ENCODE data around the gene MDN1.

The MDN1 gene

DNA sequence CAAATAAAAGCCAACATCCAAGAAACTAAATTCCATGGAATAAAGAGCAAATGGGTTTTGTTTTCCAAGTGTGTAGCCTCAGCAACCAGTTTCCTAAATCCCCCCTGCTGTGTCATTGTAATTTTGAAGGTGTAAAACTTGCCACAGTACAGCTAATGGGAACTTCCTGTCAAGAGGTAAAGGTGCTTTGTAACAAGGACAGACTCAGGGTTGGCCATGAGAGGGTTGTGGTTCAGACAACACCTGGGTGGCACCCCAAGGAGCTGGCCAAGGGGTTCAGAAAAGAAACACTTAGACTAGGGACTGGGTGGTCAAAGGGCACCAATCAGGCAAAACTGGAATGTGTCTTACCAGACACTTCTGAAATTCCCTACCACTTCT, 128.7 kb downstream of the MDN1 start:
- no peak for DNase-seq

DNA sequence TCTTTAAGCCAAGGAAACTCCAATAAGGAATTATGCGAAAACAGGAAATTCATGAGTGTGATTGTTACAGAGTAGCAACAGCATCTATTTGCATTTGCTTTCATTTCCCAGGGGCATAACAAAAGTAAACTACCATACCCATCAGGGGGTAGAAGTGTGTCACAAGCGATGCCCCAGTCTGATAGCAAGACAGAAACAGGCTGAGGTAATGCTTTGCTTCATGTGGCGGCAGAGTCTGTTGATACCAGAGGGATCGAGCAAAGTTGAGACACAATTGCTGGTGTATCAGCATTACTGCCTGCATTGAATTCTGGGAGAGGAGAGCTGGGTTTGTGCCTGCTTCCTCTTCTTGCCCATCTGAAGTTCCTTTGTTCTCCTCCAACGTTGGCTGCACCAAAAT, 129.9 kb downstream of the MDN1 start:
- DNase-seq, result no peak

DNA sequence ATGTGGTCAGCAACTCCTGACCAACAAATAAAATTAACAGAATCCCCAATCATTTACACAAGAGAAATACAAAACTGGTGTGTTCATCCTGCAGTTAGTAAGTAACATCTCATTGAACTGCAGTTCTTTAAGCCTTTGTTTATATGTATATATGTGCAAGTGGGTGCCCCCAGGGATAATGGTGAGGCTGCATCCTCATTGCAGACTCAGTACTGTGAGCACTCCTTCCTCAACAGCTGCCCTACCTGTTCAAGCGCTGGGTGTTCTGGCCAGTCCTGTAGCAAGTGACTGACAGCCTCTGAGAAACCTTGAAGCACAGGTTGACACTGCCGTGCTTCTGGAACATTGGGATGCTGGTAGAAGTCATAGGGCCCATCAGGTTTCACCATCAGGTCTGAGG, 131.3 kb downstream of the MDN1 start:
- no peak for DNase-seq

DNA sequence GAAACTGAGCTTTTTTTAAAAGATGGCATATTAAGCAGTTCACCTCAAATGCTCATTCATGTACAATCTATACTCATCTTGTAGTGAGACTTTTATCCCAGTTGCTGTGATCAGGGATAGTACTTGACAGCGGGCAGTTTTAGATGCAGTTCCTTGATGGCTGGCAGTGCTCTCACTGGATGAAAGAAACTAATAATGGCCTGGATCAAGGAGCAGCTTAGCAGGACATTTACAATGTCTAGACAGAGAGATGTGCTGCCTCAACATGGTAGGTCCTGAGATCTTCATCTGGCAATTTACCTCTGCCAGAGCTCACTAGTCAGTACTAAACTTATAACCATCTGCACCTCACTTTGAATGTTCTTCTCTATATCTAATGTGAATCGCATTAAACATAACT, 134.3 kb downstream of the MDN1 start:
- no peak for DNase-seq

DNA sequence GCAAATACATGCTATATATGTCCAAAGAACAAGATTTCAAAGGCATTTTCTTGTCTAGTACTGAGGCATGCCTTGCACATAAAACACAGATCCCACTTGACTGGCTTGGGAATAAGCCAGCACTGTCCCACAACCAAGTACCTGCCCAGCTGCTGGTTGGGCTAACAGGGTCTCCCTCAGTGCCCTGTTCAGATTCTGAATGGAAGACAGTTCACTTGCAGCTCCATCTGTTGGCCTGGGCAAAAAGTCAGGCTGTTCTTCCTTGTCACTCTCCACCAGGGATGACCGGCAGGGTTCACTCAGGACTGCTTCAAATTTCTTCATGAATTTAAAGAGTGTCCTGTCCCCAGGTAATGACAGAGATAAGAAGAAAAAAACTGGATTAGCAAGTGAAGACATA, 136.6 kb downstream of the MDN1 start:
- DNase-seq, result no peak

DNA sequence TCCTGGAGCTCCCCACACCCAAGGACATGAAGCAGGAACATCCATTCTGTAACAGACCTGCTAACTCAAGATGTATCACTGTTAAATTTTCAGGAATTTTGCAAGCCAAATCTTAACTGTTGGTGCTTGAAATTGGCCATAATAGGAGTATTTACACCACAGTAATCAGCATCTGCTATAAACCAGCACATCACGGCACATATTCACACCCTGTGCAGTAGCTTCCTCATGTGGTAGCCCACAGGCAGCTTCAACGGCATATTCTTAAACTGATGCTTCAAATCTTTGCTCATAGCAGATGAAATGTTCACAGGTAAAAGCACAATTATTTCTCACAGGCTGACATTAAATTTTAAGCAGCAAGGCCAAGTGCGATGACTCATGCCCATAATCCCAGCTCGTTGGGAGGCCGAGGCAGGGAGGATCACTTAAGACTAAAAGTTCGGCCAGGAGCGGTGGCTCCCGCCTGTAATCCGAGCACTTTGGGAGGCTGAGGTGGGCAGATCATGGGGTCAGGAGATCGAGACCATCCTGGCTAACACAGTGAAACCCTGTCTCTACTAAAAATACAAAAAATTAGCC, 137.5 kb downstream of the MDN1 start:
- no peak for DNase-seq

DNA sequence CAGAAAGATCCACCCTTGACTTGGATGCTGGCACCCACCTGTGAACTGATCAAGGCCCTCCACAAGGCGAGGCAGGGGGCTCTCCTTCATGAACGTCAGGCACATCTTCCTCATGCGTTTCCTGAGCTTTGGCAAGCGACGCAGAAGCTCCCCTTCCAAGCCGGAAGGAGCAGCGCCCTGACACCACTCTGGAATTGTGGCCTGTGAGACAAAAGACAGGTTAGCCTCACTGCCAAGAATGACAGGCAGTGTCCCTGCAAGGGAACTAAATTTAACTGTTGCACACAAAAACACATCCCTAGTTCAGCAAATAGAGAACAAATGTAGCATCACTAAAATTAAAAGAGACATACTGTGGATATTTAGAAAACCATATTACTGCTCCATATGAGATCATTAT, 139.0 kb downstream of the MDN1 start:
- no peak for DNase-seq

DNA sequence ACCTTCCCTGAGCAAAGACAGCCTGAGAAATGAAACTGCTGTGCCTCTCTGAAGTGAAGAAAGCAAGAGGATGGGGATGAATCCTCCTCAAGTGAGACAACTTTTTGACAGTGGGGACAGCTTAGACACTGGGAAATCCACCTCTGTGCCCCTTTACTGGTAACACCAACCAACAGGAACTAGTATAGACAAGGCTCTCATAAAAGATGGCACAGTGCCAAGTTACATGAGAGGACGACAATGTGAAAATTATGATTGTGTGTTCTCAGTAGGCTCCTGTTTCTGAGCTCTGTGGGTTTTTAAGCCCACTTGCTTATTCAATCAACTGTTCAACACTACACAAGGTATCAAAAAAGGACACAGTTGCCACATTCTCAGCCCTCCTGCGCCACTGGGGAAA, 139.4 kb downstream of the MDN1 start:
- DNase-seq, result no peak

DNA sequence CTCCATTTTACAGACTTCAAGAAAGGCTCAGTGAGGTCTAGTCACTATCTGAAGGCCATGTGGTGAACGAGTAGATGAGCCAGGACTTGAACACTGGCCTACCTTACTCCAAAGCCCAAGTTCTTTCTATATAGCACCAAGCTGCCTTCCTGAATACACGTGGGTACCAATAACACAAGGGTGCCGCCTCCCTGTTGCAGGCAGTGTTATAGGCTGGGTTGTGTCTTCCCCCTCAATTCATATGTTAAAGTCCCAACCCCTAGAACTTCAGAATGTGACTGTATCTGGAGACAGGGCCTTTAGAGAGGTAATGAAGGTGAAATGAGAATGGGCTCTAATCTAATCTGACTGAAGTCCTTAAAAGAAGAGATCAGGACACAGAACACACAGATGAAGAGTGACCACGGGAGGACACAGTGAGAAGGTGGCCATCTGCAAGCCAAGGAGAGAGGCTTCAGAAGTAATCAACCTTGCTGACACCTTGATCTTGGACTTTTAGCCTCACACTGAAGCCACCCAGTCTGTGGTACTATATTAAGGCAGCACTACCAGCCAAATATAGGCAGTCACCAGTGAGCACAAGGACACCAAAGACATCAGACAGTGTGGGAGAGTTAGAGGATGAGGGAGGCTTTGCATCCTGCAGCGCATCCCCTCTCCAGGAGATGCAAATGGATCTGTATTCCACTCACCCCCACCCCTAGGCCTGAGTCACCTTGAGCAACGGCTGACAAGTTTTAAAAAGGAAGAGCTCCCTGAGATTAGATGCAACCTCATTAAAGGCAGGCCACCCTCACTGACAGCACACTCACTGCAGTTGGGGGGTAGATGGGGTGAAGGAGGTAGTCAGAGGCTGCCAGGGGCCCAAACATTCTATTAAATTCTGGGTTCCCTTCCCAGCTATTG, 140.1 kb downstream of the MDN1 start:
- DNase-seq, result no peak

DNA sequence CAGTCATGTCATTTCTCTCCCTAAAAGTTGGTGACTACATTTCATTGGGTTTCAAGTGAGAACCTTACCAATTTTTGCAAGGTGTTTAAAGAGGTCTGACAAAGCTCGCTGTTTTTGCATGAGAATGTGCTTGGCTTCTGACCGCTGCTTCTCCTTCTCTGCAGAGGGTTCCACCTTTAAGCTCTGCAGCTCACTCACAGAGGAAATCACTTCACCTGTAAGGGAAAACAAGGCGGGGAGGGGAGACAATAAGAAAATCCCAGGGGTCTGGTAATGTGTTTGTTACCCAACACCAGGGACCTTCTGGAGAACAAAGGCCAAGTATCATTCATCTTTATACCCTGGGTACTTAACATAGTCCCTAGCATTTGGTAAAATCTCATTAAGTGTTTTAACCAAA, 141.1 kb downstream of the MDN1 start:
- DNase-seq, result no peak

DNA sequence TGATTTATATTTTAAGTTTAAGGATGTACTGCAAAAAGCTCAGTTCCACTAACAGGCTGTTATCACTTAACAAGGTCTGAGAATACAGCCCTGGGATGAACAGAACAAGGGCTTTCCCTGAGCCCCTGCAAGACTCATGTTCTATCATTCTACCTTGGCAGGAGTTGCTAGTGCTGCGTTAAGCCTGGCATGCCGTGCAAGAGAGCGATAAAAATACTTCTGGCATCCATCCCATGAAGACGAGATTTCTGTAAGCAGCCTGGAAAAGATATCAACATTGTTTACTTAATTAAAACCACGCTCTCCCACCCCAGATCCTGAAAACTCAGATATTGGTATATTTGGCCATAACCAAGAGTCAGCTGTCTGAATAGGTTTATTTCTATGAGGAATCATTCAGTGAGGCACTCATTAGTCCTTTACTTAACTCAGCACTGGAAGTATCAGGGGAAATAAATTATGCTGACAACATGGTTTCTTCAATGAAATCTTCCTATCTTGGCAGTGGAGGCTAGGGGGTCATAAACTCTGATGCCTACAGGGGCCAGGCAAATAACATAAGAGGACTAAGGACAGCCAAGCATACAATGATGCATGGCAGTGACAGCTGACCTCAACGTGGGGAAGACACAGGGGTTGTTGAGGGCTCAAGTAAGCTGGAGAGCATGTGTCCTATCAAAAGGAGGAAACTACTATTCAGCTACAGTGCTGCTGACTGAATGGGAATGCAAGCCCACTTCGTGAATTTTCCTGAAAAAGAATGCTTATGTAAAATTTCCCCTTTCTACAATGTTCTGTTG, 143.4 kb downstream of the MDN1 start:
- DNase-seq, result no peak

DNA sequence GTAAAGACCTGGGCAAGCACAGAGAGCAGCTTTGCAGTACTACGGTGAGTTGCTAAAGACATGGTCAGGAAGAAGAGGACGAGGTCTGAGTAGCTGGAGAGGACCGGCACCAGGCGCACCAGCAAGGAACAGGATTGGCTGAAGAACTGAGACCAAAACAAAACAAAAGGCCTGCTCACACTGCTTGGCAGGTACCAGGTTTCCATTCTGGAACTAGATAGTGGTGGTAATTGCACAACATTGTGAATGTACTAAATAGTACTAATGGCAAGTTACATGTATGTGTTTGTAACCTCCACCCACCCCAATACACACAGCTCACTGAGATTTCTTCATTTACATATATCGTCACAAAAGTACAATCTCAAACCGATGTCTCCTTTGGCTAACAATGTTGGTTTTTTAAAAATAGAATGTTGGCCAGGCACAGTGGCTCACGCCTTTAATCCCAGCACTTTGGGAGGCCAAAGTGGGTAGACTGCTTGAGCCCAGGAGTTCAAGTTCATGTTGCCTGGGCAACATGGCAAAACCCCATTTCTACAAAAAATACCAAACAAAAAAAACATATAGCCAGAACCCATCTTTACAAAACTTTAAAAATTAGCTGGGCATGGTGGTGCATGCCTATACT, 148.5 kb downstream of the MDN1 start:
- DNase-seq, result no peak

DNA sequence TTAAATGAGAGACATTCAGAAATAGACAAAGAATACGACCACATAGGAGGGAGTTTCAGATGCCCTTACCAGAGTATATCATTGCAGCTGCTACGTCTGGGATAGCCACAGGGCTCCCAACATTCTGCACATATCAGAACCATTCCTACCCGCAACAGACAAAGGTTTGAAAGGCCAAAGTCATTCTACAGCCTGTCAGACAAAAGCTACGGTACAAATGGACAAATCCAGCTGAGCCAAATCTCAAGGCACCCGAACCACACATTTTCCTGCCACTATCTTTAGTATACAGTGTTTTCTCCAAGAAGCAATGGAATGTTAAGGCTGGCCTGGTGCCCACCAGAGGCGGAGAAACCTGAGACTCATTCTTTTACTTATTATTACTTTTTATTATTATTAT, 150.6 kb downstream of the MDN1 start:
- no peak for DNase-seq

DNA sequence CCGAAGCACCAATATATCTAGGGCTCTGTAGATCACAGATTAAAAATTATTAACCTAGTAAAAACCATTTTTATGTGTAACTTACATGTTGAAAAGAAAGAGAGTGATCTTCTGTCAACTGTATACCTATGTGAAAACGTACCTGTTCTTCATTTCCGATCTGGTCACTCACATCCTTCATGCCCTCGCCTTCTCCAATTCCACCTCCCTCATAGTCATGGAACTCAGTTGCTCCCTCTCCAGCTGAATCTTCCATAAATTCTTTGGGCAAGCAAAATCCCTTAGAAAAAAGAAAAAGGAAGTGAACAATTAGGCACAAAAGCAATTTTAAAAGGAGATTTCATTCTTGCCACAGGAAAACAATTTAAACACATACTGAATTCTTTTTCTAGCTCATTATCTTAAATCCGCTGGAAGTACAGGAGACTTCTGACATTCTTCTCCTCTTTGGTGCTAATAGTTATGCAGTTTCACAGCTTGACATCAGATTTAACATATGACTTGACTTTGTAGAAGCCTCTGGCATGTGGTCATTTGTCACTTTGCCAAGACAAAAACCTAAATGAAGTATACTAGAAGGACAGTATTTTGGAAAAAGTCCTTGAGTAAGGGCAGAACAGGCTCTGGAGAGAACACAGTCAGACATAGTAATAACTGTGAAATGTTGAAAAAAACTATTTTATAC, 151.6 kb downstream of the MDN1 start:
- no peak for DNase-seq

DNA sequence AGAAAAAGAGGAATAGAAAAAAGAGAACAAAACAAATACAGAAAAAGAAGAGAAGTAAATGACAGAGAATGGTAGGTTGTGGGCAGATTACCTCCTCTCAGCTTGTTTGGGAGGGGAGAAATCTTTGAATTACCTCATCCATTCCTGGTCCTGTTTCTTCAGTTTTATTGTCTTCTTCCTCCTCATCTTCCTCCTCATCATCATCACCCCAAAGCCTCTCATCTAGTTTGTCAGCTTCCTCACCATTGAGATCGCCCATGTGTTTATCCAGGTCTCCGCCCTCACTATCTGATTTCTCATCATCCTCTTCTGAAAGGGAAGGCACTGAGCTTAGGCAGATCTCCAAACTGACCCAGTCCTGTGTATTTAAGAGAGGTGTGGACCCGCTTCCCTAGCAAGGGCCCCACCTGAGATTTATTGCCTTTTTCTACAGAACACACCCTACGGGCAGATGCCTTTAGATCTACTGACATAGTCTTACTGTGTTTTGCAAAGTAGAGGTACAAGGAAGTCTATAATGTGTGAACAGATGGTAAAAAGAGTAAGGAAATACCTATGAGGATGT, 156.9 kb downstream of the MDN1 start:
- DNase-seq, result no peak

DNA sequence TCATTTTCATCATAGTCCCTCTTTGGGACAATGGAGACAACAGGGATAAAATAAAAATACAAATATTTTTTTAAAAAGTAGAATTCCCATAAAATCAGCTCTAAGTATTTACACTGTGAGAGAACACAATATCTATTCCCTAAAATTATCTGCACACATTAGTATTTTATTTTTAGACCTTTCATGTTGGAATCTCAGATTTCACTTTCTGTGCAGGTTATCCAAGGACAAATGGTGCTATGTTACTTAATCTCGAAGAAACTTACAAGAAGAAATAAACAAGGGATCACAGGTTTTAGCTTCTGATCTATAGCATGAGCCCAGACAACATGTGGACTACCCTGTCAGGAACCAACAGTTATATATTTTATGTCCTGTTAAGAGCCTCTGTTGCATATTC, 158.0 kb downstream of the MDN1 start:
- no peak for DNase-seq

DNA sequence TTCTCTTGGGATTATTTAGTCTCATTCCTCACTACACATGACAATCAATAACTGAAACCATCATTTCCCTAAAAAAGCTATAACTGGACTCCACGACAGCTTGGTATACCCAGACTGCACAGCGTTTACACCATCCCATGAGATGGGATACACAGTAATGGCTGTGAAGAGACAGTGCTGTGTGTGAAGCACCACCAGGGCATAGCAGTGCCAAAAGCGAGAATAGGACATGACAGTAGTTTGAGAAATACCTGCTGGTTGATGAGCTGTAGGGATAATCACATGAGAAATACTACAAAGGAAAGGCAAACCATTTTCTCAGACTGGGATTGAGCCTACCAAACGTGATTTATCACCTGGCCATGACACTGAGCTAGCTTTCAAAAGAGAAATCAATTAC, 158.6 kb downstream of the MDN1 start:
- no peak for DNase-seq

DNA sequence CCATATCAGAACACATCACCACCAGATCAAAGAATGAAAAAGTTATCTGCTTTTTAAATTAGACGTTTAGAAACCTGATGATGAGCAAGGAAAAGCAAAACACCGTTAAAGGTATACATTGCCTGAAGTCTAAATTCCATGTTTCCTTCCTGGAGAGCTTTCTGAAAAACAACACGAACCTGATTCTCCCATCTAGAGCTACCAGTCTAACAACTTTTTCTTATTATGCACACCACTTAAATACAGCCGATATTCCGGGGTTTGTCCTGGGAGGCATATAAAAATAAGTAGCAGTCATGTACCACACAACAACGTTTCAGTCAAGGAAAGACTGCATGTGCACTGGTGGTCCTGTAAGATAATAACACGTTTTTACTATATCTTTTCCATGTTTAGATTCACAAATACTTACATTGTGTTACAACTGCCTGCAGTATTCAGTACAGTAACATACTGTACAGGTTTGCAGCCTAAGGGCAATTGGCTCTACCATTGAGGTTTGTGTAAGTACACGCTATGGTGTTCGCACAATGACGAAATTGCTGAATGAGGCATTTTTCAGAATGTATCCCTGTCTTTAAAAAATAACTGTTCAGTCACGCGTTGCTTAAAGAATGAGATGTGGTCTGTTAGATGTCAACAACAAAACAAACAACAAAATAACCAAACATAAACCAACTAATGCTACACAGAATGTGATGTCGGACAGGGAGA, 162.0 kb downstream of the MDN1 start:
- no peak for DNase-seq

DNA sequence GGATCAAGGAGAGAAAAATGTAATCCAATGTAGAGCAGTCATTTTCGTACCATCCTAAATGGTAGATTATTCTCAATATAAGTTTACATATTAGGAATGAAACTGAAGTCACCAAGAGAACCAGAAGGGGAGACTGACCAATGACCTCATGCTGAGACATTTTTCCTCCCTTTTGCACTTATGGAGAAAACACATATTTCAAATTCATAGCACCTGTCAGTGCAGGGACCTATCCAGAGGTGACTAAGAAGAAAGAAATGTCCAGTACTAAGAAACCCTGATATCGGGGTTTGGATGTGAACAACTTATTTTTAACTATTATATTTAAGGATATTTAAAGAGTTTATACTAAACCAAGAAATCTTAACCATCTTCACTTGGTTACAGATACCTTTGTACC, 164.5 kb downstream of the MDN1 start:
- DNase-seq, result no peak

DNA sequence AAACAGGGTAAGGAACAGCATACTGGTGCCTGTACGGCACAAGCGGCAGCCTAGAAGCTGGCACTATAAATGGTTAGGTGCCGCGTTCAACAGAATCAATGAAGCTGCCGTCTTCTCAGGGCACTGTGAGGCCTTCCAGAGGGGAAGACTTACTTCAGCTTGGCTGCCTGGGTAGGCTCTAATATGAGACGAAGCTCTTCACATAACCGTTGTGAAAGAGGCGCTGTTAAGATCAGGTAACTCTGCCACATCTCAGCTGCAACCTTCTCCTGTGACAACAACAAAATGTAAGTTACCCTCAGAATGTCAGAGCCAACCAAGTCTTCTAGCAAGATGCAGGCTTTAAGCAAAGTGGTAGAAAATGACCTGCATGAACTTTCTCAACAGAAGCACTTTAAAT, 169.0 kb downstream of the MDN1 start:
- DNase-seq, result no peak

DNA sequence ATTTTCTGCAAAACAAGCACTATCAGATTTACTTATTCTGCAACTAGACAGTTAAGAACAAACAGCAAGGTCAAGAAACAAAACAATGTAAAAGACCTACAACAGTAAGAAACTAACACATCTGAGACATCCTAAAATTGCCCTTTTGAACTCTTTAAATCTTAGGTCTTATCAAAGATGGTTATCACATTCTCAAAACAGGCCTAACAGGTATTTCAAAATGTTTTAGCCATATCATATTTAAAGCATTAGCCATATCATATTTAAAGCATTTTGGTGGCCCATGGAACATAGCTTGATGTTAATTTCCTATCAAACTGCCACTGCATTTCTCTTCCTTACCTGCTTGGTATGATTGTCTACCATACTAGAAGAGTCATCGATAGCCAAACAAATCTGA, 169.9 kb downstream of the MDN1 start:
- DNase-seq, result no peak

DNA sequence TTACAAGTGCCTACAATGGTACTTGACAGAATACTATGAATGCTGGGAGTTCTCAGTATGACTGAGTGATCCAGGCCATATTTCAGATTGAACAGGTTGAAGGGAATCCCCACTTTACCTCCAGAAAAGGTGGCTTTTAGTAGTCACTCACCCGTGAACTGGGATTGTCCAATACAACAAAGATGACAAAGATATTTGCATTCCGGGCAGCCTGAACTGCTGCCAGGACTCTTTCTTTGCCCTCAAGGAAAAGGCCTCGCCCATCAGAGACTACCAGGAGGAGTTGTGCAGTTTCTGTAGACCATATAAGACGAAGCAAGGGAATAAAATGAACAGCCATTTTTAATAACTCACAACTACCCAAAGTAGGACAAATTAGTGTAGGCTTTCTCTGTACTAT, 174.7 kb downstream of the MDN1 start:
- no peak for DNase-seq

All from stimulated activated CD4-positive, alpha-beta T cell treated with anti-CD3 and anti-CD28 coated beads, Interleukin-2, amount 100 ng/mL, for 24 hours (primary cell).